ENCODE data around the gene ATXN7. TPM values are rescaled to one million over a fixed set of nuclear protein-coding genes. Genes with fewer than 3 reads are reported as not detected.

The ATXN7 gene
- total RNA-seq, 3 donors from 2014 or later (not counting 1 experiment from before 2014, with no cell fraction given), result 126 to 176 (median 146) TPM

DNA sequence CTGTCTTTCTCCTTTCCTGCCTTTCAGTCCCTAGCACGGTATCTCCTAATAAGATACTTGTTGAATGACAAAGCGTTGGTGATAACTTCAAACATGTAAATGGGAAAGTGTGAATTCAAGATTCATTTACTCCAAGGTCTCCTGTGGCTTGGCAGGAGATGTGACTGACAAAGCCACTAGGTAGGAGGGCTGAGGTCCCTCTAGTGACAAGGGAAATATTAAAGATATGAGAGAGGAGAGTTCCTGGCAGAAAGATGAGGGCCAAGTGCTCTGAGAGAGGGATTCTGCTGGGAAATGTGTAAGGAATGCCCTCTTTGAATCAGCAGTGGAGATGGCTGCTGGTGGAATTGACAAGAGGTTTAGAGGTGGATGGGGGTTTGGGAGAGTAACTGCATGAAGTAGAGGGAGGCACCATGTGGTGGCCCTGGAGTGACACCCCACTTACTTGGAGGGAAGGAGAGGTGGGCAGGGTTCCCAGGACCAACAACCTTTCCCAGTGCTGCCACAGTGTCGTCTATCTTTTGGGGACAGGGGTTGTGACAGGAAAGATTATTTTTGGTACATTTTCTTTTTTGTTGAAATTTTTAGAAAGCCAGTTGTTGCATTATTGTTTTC lies 91.5 kb downstream of the ATXN7 start:
- Histone ChIP-seq H3K4me3 (ENCODE audit: low read length) (no peak overlapping the region), H3K27ac (ENCODE audit: low read length) (no peak overlapping the region), H3K27me3 (ENCODE audit: control insufficient read depth, insufficient read depth, low read length) (no peaks in the 10 kb centered on the region), H3K9me3 (ENCODE audit: control insufficient read depth, insufficient read depth, low read length) (no peaks in the 10 kb centered on the region), H3K4me1 (ENCODE audit: control insufficient read depth, insufficient read depth, low read length) (peaks cover 3% of the 10 kb centered on the region), H3K36me3 (ENCODE audit: control insufficient read depth, insufficient read depth, low read length) (peaks cover 3% of the 10 kb centered on the region)
- no peaks in the 10 kb centered on the region for H3K36me3 Mint-ChIP-seq
- peak overlapping the region; percentile 10 to 52 for H3K27ac Mint-ChIP-seq
- ATAC-seq (no peak), DNase-seq (no peak)
- H3K9me3 Mint-ChIP-seq, result no peaks in the 10 kb centered on the region
- H3K27me3 Mint-ChIP-seq (ENCODE audit: low read depth in 2 of 2), result no peaks in the 10 kb centered on the region
- peaks cover 33 to 35% of the 10 kb centered on the region in 2 donors for H3K4me1 Mint-ChIP-seq
- H3K4me3 Mint-ChIP-seq, result no peak overlapping the region
- 93% methylated on average over 3 of the region's 3 CpGs for WGBS (ENCODE audit: insufficient coverage)
- TF ChIP-seq, protein P1, sequence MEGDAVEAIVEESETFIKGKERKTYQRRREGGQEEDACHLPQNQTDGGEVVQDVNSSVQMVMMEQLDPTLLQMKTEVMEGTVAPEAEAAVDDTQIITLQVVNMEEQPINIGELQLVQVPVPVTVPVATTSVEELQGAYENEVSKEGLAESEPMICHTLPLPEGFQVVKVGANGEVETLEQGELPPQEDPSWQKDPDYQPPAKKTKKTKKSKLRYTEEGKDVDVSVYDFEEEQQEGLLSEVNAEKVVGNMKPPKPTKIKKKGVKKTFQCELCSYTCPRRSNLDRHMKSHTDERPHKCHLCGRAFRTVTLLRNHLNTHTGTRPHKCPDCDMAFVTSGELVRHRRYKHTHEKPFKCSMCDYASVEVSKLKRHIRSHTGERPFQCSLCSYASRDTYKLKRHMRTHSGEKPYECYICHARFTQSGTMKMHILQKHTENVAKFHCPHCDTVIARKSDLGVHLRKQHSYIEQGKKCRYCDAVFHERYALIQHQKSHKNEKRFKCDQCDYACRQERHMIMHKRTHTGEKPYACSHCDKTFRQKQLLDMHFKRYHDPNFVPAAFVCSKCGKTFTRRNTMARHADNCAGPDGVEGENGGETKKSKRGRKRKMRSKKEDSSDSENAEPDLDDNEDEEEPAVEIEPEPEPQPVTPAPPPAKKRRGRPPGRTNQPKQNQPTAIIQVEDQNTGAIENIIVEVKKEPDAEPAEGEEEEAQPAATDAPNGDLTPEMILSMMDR (IDR thresholded peaks at IDR 0.05), result no peak
- intact Hi-C loops (cut with micrococcal nuclease), result no loop called here

DNA sequence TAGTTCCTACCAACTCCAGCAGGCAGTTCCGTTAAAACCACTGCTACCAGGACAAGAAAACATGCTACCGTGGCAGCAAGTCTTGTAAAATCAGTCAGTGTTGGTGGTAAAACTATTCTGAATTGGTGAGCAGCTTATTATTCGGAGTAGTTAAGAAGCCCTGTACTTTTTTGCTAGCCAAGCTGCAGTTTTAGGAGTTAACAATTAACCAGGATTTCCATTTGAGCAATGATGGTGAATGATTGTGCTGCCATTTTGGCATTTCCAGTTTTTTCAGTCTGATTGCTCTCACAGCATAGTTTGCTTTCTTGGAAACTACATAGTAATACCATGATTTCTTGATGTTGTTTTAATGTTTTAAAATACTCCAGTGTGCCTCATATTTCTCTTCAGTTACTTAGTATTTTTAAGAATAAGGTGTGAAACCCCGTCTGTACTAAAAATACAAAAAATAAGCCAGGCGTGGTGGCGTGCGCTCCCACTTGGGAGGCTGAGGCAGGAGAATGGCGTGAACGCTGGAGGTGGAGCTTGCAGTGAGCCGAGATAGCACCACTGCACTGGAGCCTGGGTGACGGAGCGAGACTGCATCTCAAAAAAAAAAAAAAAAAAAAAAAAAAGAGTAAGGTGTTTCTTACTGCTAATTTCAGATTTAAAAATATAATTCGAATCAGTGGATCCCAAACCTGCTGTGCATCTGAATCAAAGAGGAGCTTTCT lies 92.3 kb downstream of the ATXN7 start:
- Histone ChIP-seq H3K27me3 (ENCODE audit: control insufficient read depth, insufficient read depth, low read length) (no peaks in the 10 kb centered on the region), H3K4me1 (ENCODE audit: control insufficient read depth, insufficient read depth, low read length) (peaks cover 4% of the 10 kb centered on the region), H3K36me3 (ENCODE audit: control insufficient read depth, insufficient read depth, low read length) (peaks cover 3% of the 10 kb centered on the region), H3K9me3 (ENCODE audit: control insufficient read depth, insufficient read depth, low read length) (no peaks in the 10 kb centered on the region), H3K4me3 (ENCODE audit: low read length) (no peak overlapping the region), H3K27ac (ENCODE audit: low read length) (no peak overlapping the region)
- H3K27ac Mint-ChIP-seq, result no peak overlapping the region
- peaks cover 35 to 37% of the 10 kb centered on the region in 2 donors for H3K4me1 Mint-ChIP-seq
- no peak overlapping the region for H3K4me3 Mint-ChIP-seq
- TF ChIP-seq, protein P1 (IDR thresholded peaks at IDR 0.05), result no peak
- DNase-seq (no peak), ATAC-seq (no peak)
- no peaks in the 10 kb centered on the region for H3K9me3 Mint-ChIP-seq
- WGBS (ENCODE audit: insufficient coverage), result 92% methylated on average over 13 of the region's 13 CpGs
- H3K36me3 Mint-ChIP-seq, result no peaks in the 10 kb centered on the region
- intact Hi-C loops (cut with micrococcal nuclease), result no loop called here
- H3K27me3 Mint-ChIP-seq (ENCODE audit: low read depth in 2 of 2), result no peaks in the 10 kb centered on the region

DNA sequence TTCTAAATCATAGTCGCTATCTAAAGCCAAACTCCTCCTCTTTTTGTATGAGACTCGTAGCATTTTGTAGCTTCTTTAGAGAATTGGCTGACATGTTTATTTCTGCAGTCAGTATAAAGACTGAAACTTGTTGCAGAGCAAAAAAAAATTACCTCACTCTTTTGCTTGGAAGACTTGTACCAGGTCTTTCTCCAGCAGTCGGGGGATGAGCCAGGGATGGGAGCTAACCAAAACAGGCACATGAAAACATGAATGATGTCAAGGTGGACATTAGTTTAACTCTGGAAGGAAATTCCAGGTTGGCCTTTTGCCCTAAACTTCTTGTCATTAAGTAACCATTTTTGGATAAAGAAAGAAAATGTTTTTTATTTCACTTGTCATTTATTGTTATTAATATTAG lies 95.5 kb downstream of the ATXN7 start:
- Mint-ChIP-seq H3K9me3 (no peaks in the 10 kb centered on the region), H3K4me1 (peaks cover 22 to 24% of the 10 kb centered on the region in 2 donors), H3K27ac (no peak overlapping the region), H3K27me3 (ENCODE audit: low read depth in 2 of 2) (no peaks in the 10 kb centered on the region), H3K36me3 (no peaks in the 10 kb centered on the region), H3K4me3 (no peak overlapping the region)
- peaks cover 4% of the 10 kb centered on the region for H3K4me1 ChIP-seq (ENCODE audit: control insufficient read depth, insufficient read depth, low read length)
- DNase-seq (no peak), ATAC-seq (no peak)
- H3K36me3 ChIP-seq (ENCODE audit: control insufficient read depth, insufficient read depth, low read length), result no peaks in the 10 kb centered on the region
- intact Hi-C loops (cut with micrococcal nuclease), result no loop called here
- 98% methylated on average over 2 of the region's 3 CpGs for WGBS (ENCODE audit: insufficient coverage)
- no peak overlapping the region for H3K4me3 ChIP-seq (ENCODE audit: low read length)
- H3K27ac ChIP-seq (ENCODE audit: low read length), result no peak overlapping the region
- H3K9me3 ChIP-seq (ENCODE audit: control insufficient read depth, insufficient read depth, low read length), result no peaks in the 10 kb centered on the region
- no peaks in the 10 kb centered on the region for H3K27me3 ChIP-seq (ENCODE audit: control insufficient read depth, insufficient read depth, low read length)
- TF ChIP-seq, protein P1 (IDR thresholded peaks at IDR 0.05), result no peak

Data from natural killer cell (primary cell).